Measurements from ENCODE around the gene TCN2. TPM values are rescaled to one million over a fixed set of nuclear protein-coding genes. Genes with fewer than 3 reads are reported as not detected.

TCN2 gene
- total and polyA plus RNA-seq, 9 of the 15 experiments (the other 6 are each of a cell fraction or from before 2014, with no cell fraction given) = 0.88 to 5.4 (median 1.7) TPM

DNA sequence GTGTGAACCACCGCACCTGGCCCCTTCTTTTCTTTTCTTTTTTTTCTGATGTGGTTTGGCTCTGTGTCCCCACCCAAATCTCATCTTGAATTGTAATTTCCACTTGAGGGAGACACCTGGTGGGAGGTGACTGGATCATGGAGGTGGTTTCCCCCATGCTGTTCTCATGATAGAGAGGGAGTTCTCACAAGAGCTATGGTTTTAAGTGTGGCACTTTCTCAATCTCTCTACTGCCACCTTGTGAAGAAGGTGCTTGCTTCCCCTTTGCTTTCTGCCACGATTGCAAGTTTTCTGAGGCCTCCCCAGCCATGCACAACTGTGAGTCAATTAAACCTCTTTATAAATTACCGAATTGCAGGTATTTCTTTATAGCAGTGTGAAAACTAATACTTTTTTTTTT lies 4.9 kb upstream of the TCN2 start:
- ChIA-PET POLR2A (interaction anchor here (1.4 kb wide), 1 partner anchor 11 kb away, joined by 7 read pairs; the partner anchor contains the start of gene PES1), CTCF (ENCODE audit: low intra/inter-chr PET ratio) (no interaction called here)
- Histone ChIP-seq H3K4me2 (ENCODE audit: insufficient read depth, low read length) (no peak overlapping the region), H2AFZ (ENCODE audit: low read depth, low read length) (no peak overlapping the region), H3K27me3 (ENCODE audit: control insufficient read depth in 2 of 2, insufficient read depth in 2 of 2, low read length in 2 of 2) (no peaks in the 10 kb centered on the region), H3K27ac (ENCODE audit: extremely low read depth, low read depth, low read length) (no peak overlapping the region), H3K36me3 (ENCODE audit: control insufficient read depth, insufficient read depth, low read length) (no peaks in the 10 kb centered on the region), H3K79me2 (ENCODE audit: control insufficient read depth, insufficient read depth, low read length) (no peaks in the 10 kb centered on the region), H3K4me1 (replicated peaks in 1 of 2; ENCODE audit: control insufficient read depth in 2 of 2, insufficient read depth in 2 of 2, low read length in 2 of 2) (peaks cover 5 to 11% of the 10 kb centered on the region in 2 experiments; a peak in 3 of 5 replicates), H3K9me3 (replicated peaks; ENCODE audit: control insufficient read depth, insufficient read depth, low read depth, low read length) (no peaks in the 10 kb centered on the region), H3K9me1 (ENCODE audit: control insufficient read depth, insufficient read depth, low read length) (no peaks in the 10 kb centered on the region), H3K4me3 (no peak overlapping the region), H3K9ac (ENCODE audit: insufficient read depth in 1 of 2, low read depth in 2 of 2, low read length in 2 of 2) (no peak overlapping the region), H4K20me1 (replicated peaks; ENCODE audit: control insufficient read depth, insufficient read depth, low read length) (no peaks in the 10 kb centered on the region)
- TF ChIP-seq BCOR (IDR thresholded peaks at IDR 0.05) (no peak), ZNF316 (IDR thresholded peaks at IDR 0.05) (peak; percentile 33), RAD21 (CRISPR knock-in tag; conservative IDR thresholded peaks at IDR 0.05 in 1 of 2, IDR thresholded peaks at IDR 0.05 in 1 of 2) (peak in 1 of 2 experiments; percentile 37; a peak in 2 of 4 replicates), RBBP5 (IDR thresholded peaks at IDR 0.05; ENCODE audit: borderline replicate concordance, insufficient read depth, low read length, poor library complexity, severe bottlenecking) (no peak), C11orf30 (IDR thresholded peaks at IDR 0.05; ENCODE audit: low read depth) (peak; percentile 20; the same call in 1 of the 2 replicates)
- TF ChIP-seq, protein P1, sequence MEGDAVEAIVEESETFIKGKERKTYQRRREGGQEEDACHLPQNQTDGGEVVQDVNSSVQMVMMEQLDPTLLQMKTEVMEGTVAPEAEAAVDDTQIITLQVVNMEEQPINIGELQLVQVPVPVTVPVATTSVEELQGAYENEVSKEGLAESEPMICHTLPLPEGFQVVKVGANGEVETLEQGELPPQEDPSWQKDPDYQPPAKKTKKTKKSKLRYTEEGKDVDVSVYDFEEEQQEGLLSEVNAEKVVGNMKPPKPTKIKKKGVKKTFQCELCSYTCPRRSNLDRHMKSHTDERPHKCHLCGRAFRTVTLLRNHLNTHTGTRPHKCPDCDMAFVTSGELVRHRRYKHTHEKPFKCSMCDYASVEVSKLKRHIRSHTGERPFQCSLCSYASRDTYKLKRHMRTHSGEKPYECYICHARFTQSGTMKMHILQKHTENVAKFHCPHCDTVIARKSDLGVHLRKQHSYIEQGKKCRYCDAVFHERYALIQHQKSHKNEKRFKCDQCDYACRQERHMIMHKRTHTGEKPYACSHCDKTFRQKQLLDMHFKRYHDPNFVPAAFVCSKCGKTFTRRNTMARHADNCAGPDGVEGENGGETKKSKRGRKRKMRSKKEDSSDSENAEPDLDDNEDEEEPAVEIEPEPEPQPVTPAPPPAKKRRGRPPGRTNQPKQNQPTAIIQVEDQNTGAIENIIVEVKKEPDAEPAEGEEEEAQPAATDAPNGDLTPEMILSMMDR (IDR thresholded peaks at IDR 0.05 in 2 of 3, conservative IDR thresholded peaks at IDR 0.05 in 1 of 3; ENCODE audit: insufficient read depth in 2 of 3, low read depth in 1 of 3, low read length in 3 of 3) = peak; percentile 38 to 41 (median 39); a peak in 5 of 6 replicates
- peak; percentile 28; the same call in 2 of the 3 replicates for ATAC-seq
- peak in 1 of 4 experiments; percentile 45 for DNase-seq (ENCODE audit: extremely low read depth in 1 of 4, low spot score in 3 of 4)
- intact Hi-C loops (cut with micrococcal nuclease) (no loop called here), in situ Hi-C loops (cut with MboI) (loop anchor here (10.0 kb wide), 1 partner anchor 317 kb away; the partner anchor contains the start of gene CASTOR1)
- WGBS (ENCODE audit: insufficient coverage, low coverage, missing lambda C conversion rate) = 41% methylated on average over 3 of the region's 3 CpGs
- no peak for FAIRE-seq
- BruUV-seq (replicated peaks) = no TSS peak

Measured in K562 (cell line).